GM19023 (cell line): ENCODE results near the gene ZNF880.
"Not testable (repeated sequence)": the region's sequence is repeated elsewhere in the genome, so short reads cannot be mapped to it uniquely, and the experiment has no call there.

Experiments used
- ATAC-seq: cut with Tn5 transposase; IDR thresholded peaks from one replicate; pipeline ENCODE4 v1.9.1; 2021; ENCODE audit warnings: mild to moderate bottlenecking, moderate library complexity; ENCODE audit not compliant: unreplicated experiment

The ZNF880 gene

GRCh38 chr19:52369559-52370340 is at the start of gene ZNF880:
TSS of gene ZNF880 (plus strand) at chr19:52369923. CDS start at chr19:52369966, 43 bp downstream.
- peak; percentile 85 for ATAC-seq

GRCh38 chr19:52322429-52322828 is 47.3 kb upstream of the ZNF880 start:
- ATAC-seq: no peak

GRCh38 chr19:52331757-52332156 is 38.0 kb upstream of the ZNF880 start:
- ATAC-seq: no peak

GRCh38 chr19:52335768-52336116 is 34.0 kb upstream of the ZNF880 start:
- no peak for ATAC-seq

GRCh38 chr19:52336117-52336790 is 33.5 kb upstream of the ZNF880 start, which contains the start of gene ZNF610:
TSS of gene ZNF610 (plus strand) at chr19:52336243. CDS start at chr19:52349173, 12,930 bp downstream.
- no peak for ATAC-seq

- no peak for ATAC-seq
These were observed 32.8 kb upstream of the ZNF880 start for GRCh38 chr19:52336791-52337381.

- ATAC-seq: not testable (repeated sequence)
These were observed 30.7 kb upstream of the ZNF880 start for GRCh38 chr19:52339022-52339421.

- no peak for ATAC-seq
These were observed 26.2 kb upstream of the ZNF880 start for GRCh38 chr19:52343548-52343947.

GRCh38 chr19:52345162-52345561 is 24.6 kb upstream of the ZNF880 start:
- ATAC-seq: no peak

GRCh38 chr19:52351512-52351911 is 18.2 kb upstream of the ZNF880 start:
- no peak for ATAC-seq

- no peak for ATAC-seq
These were observed 3.3 kb upstream of the ZNF880 start for GRCh38 chr19:52366414-52366824.

- ATAC-seq: no peak
These were observed 603 bp downstream of the ZNF880 start for GRCh38 chr19:52370341-52370710.

GRCh38 chr19:52391135-52391534 is 21.4 kb downstream of the ZNF880 start:
- no peak for ATAC-seq

- ATAC-seq: peak; percentile 71
These were observed 27.8 kb downstream of the ZNF880 start, which contains the start of gene ZNF528 for GRCh38 chr19:52397310-52398080. TSS of gene ZNF528 (plus strand) at chr19:52397849. CDS start at chr19:52402014, 4,165 bp downstream.

- no peak for ATAC-seq
These were observed 28.3 kb downstream of the ZNF880 start for GRCh38 chr19:52398081-52398441.

- ATAC-seq: no peak
These were observed 40.6 kb downstream of the ZNF880 start for GRCh38 chr19:52410276-52410675.

GRCh38 chr19:52415711-52416110 is 46.0 kb downstream of the ZNF880 start:
- no peak for ATAC-seq

- no peak for ATAC-seq
These were observed 59.2 kb downstream of the ZNF880 start, which contains the start of gene ZNF534 for GRCh38 chr19:52428937-52429336. TSS of gene ZNF534 (plus strand) at chr19:52429148. CDS start at chr19:52431475, 2,327 bp downstream.
